ENCODE results near the gene GAR1.
A peak's percentile ranks its signal among the peaks of the same experiment; 100 is the strongest.

Gene GAR1

GRCh38 chr4:109811707-109812106 is 3.9 kb upstream of the GAR1 start:
- no peak for DNase-seq (ENCODE audit: low read depth)
- no peak overlapping the region for H3K4me3 ChIP-seq (ENCODE audit: low read depth, low read length)
- no peak for TF ChIP-seq MYC (IDR thresholded peaks at IDR 0.05; ENCODE audit: low read depth, low read length)
- no peak for TF ChIP-seq CTCF (IDR thresholded peaks at IDR 0.05; ENCODE audit: low read depth, low read length)
- no peak for TF ChIP-seq POLR2A (IDR thresholded peaks at IDR 0.05; ENCODE audit: extremely low read depth, insufficient read length)
- TF ChIP-seq MAX (IDR thresholded peaks at IDR 0.05; ENCODE audit: low read depth, low read length) = no peak

- peak; percentile 45 for DNase-seq (ENCODE audit: low read depth)
- TF ChIP-seq MYC (IDR thresholded peaks at IDR 0.05; ENCODE audit: low read depth, low read length) (no peak), MAX (IDR thresholded peaks at IDR 0.05; ENCODE audit: low read depth, low read length) (no peak), POLR2A (IDR thresholded peaks at IDR 0.05; ENCODE audit: extremely low read depth, insufficient read length) (no peak), CTCF (IDR thresholded peaks at IDR 0.05; ENCODE audit: low read depth, low read length) (no peak)
- H3K4me3 ChIP-seq (ENCODE audit: low read depth, low read length) = peak overlapping the region; percentile 85
Observed at GRCh38 chr4:109816082-109816442, 500 bp downstream of the GAR1 start.

- no peak for TF ChIP-seq POLR2A (IDR thresholded peaks at IDR 0.05; ENCODE audit: extremely low read depth, insufficient read length)
- no peak for TF ChIP-seq CTCF (IDR thresholded peaks at IDR 0.05; ENCODE audit: low read depth, low read length)
- TF ChIP-seq MYC (IDR thresholded peaks at IDR 0.05; ENCODE audit: low read depth, low read length) = no peak
- TF ChIP-seq MAX (IDR thresholded peaks at IDR 0.05; ENCODE audit: low read depth, low read length) = no peak
- DNase-seq (ENCODE audit: low read depth) = no peak
- peak overlapping the region; percentile 85 for H3K4me3 ChIP-seq (ENCODE audit: low read depth, low read length)
Observed at GRCh38 chr4:109816894-109817293, 1.3 kb downstream of the GAR1 start.

GRCh38 chr4:109818268-109818667 is 2.7 kb downstream of the GAR1 start:
- no peak for TF ChIP-seq MAX (IDR thresholded peaks at IDR 0.05; ENCODE audit: low read depth, low read length)
- no peak for TF ChIP-seq MYC (IDR thresholded peaks at IDR 0.05; ENCODE audit: low read depth, low read length)
- TF ChIP-seq POLR2A (IDR thresholded peaks at IDR 0.05; ENCODE audit: extremely low read depth, insufficient read length) = no peak
- no peak for TF ChIP-seq CTCF (IDR thresholded peaks at IDR 0.05; ENCODE audit: low read depth, low read length)
- no peak overlapping the region for H3K4me3 ChIP-seq (ENCODE audit: low read depth, low read length)
- no peak for DNase-seq (ENCODE audit: low read depth)

GRCh38 chr4:109820563-109820962 is 5.0 kb downstream of the GAR1 start:
- TF ChIP-seq POLR2A (IDR thresholded peaks at IDR 0.05; ENCODE audit: extremely low read depth, insufficient read length) = no peak
- TF ChIP-seq MAX (IDR thresholded peaks at IDR 0.05; ENCODE audit: low read depth, low read length) = no peak
- TF ChIP-seq MYC (IDR thresholded peaks at IDR 0.05; ENCODE audit: low read depth, low read length) = no peak
- no peak for TF ChIP-seq CTCF (IDR thresholded peaks at IDR 0.05; ENCODE audit: low read depth, low read length)
- no peak for DNase-seq (ENCODE audit: low read depth)
- H3K4me3 ChIP-seq (ENCODE audit: low read depth, low read length) = no peak overlapping the region

GRCh38 chr4:109821185-109821584 is 5.6 kb downstream of the GAR1 start:
- no peak overlapping the region for H3K4me3 ChIP-seq (ENCODE audit: low read depth, low read length)
- DNase-seq (ENCODE audit: low read depth) = no peak
- TF ChIP-seq CTCF (IDR thresholded peaks at IDR 0.05; ENCODE audit: low read depth, low read length) (no peak), MYC (IDR thresholded peaks at IDR 0.05; ENCODE audit: low read depth, low read length) (no peak), MAX (IDR thresholded peaks at IDR 0.05; ENCODE audit: low read depth, low read length) (no peak), POLR2A (IDR thresholded peaks at IDR 0.05; ENCODE audit: extremely low read depth, insufficient read length) (no peak)

All from NB4 (cell line).